SK-N-MC (cell line): ENCODE data around the gene IVL.

ENCODE experiments used
- DNase-seq: peaks from one replicate; pipeline ENCODE4 v3.0.0-alpha.2; 2011; ENCODE audit warnings: low read depth, low spot score
- H3K27ac ChIP-seq: fragments of 200-600 bp; sonication (generic); 2 replicates; pipeline ENCODE4 v1.5.1; 2016; ENCODE audit warnings: mixed run types
- H3K36me3 ChIP-seq: fragments of 200-600 bp; sonication (generic); 2 replicates; pipeline ENCODE4 v1.6.1; 2017; ENCODE audit warnings: antibody characterized with exemption, low read length, mixed read lengths; ENCODE audit not compliant: insufficient read depth
- H3K4me3 ChIP-seq: fragments of 200-600 bp; sonication (generic); 2 replicates; pipeline ENCODE4 v1.5.1; 2016
- H3K9ac ChIP-seq: fragments of 200-600 bp; sonication (generic); 2 replicates; pipeline ENCODE4 v1.8.0; 2017; ENCODE audit warnings: mixed run types, mixed read lengths; ENCODE audit not compliant: insufficient read length
- H3K9me3 ChIP-seq: fragments of 200-600 bp; sonication (generic); 2 replicates; pipeline ENCODE4 v1.6.1; 2017; ENCODE audit warnings: low read depth, mild to moderate bottlenecking, antibody characterized with exemption, low read length, moderate library complexity, mixed read lengths
- EZH2 ChIP-seq: fragments of 200-600 bp; sonication (generic); IDR thresholded peaks from one replicate; pipeline ENCODE4 v1.6.1; 2017; ENCODE audit warnings: antibody characterized with exemption
- FOXP2 ChIP-seq: optimal IDR thresholded peaks from 2 replicates; pipeline ENCODE3; 2011; ENCODE audit warnings: mild to moderate bottlenecking, moderate library complexity; ENCODE audit not compliant: insufficient read depth; ENCODE audit errors: extremely low read length, control extremely low read depth
- POLR2AphosphoS5 ChIP-seq: IDR thresholded peaks from 2 replicates; pipeline ENCODE4 v1.6.1; 2012; ENCODE audit warnings: mild to moderate bottlenecking, low read depth, low read length, borderline replicate concordance

The IVL gene

GRCh38 chr1:152932170-152932811 lies 23.9 kb downstream of the IVL start:
- H3K9me3 ChIP-seq: no peaks in the 10 kb centered on the region
- TF ChIP-seq POLR2AphosphoS5: no peak
- no peak for TF ChIP-seq FOXP2
- no peak for TF ChIP-seq EZH2
- no peak for DNase-seq
- H3K9ac ChIP-seq: no peak overlapping the region
- H3K36me3 ChIP-seq: no peaks in the 10 kb centered on the region
- no peak overlapping the region for H3K27ac ChIP-seq
- H3K4me3 ChIP-seq: no peak overlapping the region

- no peak for DNase-seq
- TF ChIP-seq POLR2AphosphoS5 (no peak), EZH2 (no peak), FOXP2 (no peak)
- Histone ChIP-seq H3K36me3 (no peaks in the 10 kb centered on the region), H3K9me3 (no peaks in the 10 kb centered on the region), H3K4me3 (no peak overlapping the region), H3K27ac (no peak overlapping the region), H3K9ac (no peak overlapping the region)
Observed at GRCh38 chr1:152933196-152933595, 24.9 kb downstream of the IVL start.

DNA sequence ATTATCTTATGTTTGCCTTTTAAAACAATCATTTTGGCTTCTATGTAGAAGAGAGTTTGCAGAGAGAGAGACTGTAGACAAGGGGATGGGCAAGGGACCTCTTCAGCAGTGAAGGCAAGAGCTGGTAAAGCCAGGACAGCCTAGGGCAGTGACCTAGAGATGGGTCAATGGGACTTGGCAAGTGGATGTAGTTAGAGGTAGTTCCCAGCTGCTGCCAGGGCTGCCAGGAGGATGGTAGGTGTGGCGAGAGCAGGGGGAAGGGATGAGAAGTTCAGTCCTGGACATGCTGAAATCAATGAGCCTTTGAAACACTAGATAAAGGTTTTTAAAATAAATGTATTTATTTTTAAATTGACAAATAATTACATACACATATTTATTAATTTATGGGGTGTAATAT lies 32.3 kb downstream of the IVL start:
- H3K27ac ChIP-seq: no peak overlapping the region
- H3K4me3 ChIP-seq: no peak overlapping the region
- no peak for DNase-seq
- H3K9ac ChIP-seq: no peak overlapping the region
- no peak for TF ChIP-seq EZH2
- no peaks in the 10 kb centered on the region for H3K9me3 ChIP-seq
- no peaks in the 10 kb centered on the region for H3K36me3 ChIP-seq

- no peak for DNase-seq
- Histone ChIP-seq H3K27ac (no peak overlapping the region), H3K9me3 (no peaks in the 10 kb centered on the region), H3K4me3 (no peak overlapping the region), H3K36me3 (no peaks in the 10 kb centered on the region), H3K9ac (no peak overlapping the region)
- TF ChIP-seq EZH2 (no peak), POLR2AphosphoS5 (no peak), FOXP2 (no peak)
Observed at GRCh38 chr1:152941037-152941711, 32.8 kb downstream of the IVL start.

- TF ChIP-seq FOXP2: no peak
- no peak for TF ChIP-seq POLR2AphosphoS5
- no peak for TF ChIP-seq EZH2
- DNase-seq: no peak
- Histone ChIP-seq H3K9me3 (no peaks in the 10 kb centered on the region), H3K36me3 (no peaks in the 10 kb centered on the region), H3K27ac (no peak overlapping the region), H3K9ac (no peak overlapping the region), H3K4me3 (no peak overlapping the region)
Observed at GRCh38 chr1:152942161-152942560, 33.8 kb downstream of the IVL start.

GRCh38 chr1:152946248-152946647 lies 37.9 kb downstream of the IVL start:
- TF ChIP-seq POLR2AphosphoS5: no peak
- TF ChIP-seq EZH2: no peak
- no peak for TF ChIP-seq FOXP2
- DNase-seq: no peak
- Histone ChIP-seq H3K9ac (no peak overlapping the region), H3K36me3 (no peaks in the 10 kb centered on the region), H3K4me3 (no peak overlapping the region), H3K9me3 (no peaks in the 10 kb centered on the region), H3K27ac (no peak overlapping the region)

DNA sequence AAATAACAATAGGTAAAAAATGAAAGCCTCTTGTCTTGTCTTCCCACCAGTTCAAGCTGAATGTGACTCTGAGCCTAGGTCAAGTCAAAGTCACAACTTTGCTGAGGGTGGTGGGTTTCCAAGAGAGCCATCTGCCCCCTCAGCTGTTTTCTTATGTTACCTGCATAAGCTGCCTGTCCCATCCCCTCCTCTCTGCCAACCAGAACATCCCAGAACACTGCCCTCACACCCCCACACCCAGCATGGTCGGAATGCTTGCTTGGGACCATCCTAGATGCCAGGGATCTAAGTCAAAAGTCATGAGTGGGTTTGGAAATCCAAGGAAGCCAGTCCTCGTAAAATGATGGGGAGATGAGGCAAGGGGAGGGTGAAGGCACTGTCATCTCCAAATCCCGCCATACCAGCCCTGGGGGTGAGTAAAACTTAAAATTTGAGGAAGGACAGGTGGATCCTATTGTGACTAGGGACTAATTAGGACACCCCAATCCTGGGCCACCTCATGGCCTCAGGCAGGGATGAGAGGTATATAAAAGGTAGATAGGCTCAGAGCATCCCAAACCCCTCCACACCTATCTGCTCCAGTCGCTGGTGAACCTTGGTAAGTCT lies 38.4 kb downstream of the IVL start, which contains the start of gene SPRR5:
TSS of gene SPRR5 (plus strand) at position 556 of the 606 bp plus-strand sequence. CDS start 1,349 bp downstream, outside the sequence.
- H3K27ac ChIP-seq: no peak within 1 kb of the TSS
- no peak for TF ChIP-seq FOXP2
- TF ChIP-seq POLR2AphosphoS5: no peak
- TF ChIP-seq EZH2: no peak
- H3K4me3 ChIP-seq: no peak within 1 kb of the TSS

DNA sequence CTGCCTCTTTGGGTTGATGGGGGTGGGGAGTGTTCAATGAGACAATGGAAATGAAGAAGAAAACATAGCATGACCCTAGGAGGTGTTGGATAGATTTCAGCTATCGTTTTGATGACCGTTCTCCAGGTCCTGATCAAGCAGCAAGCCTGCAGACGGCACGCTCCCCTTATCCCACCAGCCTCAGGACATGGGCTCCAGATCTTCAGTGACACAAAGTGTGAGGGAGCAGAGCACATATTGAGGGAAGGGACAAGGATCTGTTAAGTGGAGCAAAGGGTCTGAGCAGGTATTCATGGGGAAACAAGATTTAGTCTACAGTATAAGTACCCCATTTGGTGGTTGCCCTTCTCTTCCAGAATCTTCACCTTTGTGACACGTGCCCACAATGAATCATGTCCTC lies 43.4 kb downstream of the IVL start:
- DNase-seq: no peak

More for the DNA sequence above, 38.4 kb downstream of the IVL start, which contains the start of gene SPRR5:
- no peaks in the 10 kb centered on the region for H3K9me3 ChIP-seq
- DNase-seq: no peak
- H3K9ac ChIP-seq: no peak within 1 kb of the TSS
- H3K36me3 ChIP-seq: no peaks in the 10 kb centered on the region

More for the DNA sequence above, 43.4 kb downstream of the IVL start:
- Histone ChIP-seq H3K9me3 (no peaks in the 10 kb centered on the region), H3K36me3 (no peaks in the 10 kb centered on the region), H3K4me3 (no peak overlapping the region), H3K27ac (no peak overlapping the region), H3K9ac (no peak overlapping the region)
- TF ChIP-seq POLR2AphosphoS5 (no peak), FOXP2 (no peak)
